ENCODE measurements around the gene NAA40. TPM values are rescaled to one million over a fixed set of nuclear protein-coding genes. Genes with fewer than 3 reads are reported as not detected.

The NAA40 gene
- total and polyA plus RNA-seq, 4 donors: 9.2 to 20.5 (median 13.8) TPM

- Histone ChIP-seq H3K27ac (ENCODE audit: low read depth in 1 of 2, low read length in 1 of 2) (no peak overlapping the region), H3K9ac (ENCODE audit: insufficient read depth in 1 of 2, low read length in 2 of 2) (no peak overlapping the region), H3K4me1 (ENCODE audit: control insufficient read depth in 5 of 5, insufficient read depth in 5 of 5, low read length in 5 of 5) (peaks cover 0 to 9% (median 6%) of the 10 kb centered on the region in 5 donors), H3K36me3 (ENCODE audit: control insufficient read depth in 4 of 4, insufficient read depth in 4 of 4, low read length in 4 of 4) (peaks cover 10 to 40% (median 26%) of the 10 kb centered on the region in 4 donors), H3K27me3 (ENCODE audit: control insufficient read depth in 3 of 3, insufficient read depth in 3 of 3, low read length in 2 of 3) (no peaks in the 10 kb centered on the region), H3K4me3 (no peak overlapping the region), H3K9me3 (ENCODE audit: control insufficient read depth in 4 of 4, insufficient read depth in 3 of 4, low read length in 3 of 4) (peaks cover 0 to under 1% (median 0%) of the 10 kb centered on the region in 4 donors)
- DNase-seq (no peak), ATAC-seq (ENCODE audit: insufficient read depth, low FRiP score) (no peak)
- WGBS, 2 donors: 94 to 95% methylated on average over 10 of the region's 10 CpGs
- TF ChIP-seq CTCF (IDR thresholded peaks at IDR 0.05; ENCODE audit: control extremely low read depth, extremely low read depth): no peak
Observed at GRCh38 chr11:63991558-63991957, 52.8 kb downstream of the NAA40 start.

GRCh38 chr11:63993100-63993499 is 54.3 kb downstream of the NAA40 start:
- H3K27ac ChIP-seq (ENCODE audit: low read depth in 1 of 2, low read length in 1 of 2): no peak overlapping the region
- no peak for ATAC-seq (ENCODE audit: insufficient read depth, low FRiP score)
- H3K9ac ChIP-seq (ENCODE audit: insufficient read depth in 1 of 2, low read length in 2 of 2): no peak overlapping the region
- H3K36me3 ChIP-seq (ENCODE audit: control insufficient read depth in 4 of 4, insufficient read depth in 4 of 4, low read length in 4 of 4): peaks cover 18 to 55% (median 29%) of the 10 kb centered on the region in 4 donors
- no peak for DNase-seq
- no peaks in the 10 kb centered on the region for H3K27me3 ChIP-seq (ENCODE audit: control insufficient read depth in 3 of 3, insufficient read depth in 3 of 3, low read length in 2 of 3)
- H3K9me3 ChIP-seq (ENCODE audit: control insufficient read depth in 4 of 4, insufficient read depth in 3 of 4, low read length in 3 of 4): peaks cover 0 to 3% (median 0%) of the 10 kb centered on the region in 4 donors
- WGBS, 2 donors: 91 to 97% methylated on average over 5 of the region's 5 CpGs
- H3K4me3 ChIP-seq: no peak overlapping the region
- no peak for TF ChIP-seq CTCF (IDR thresholded peaks at IDR 0.05; ENCODE audit: control extremely low read depth, extremely low read depth)
- peaks cover 0 to 3% (median 0%) of the 10 kb centered on the region in 5 donors for H3K4me1 ChIP-seq (ENCODE audit: control insufficient read depth in 5 of 5, insufficient read depth in 5 of 5, low read length in 5 of 5)

GRCh38 chr11:63993993-63994392 is 55.2 kb downstream of the NAA40 start:
- no peak for ATAC-seq (ENCODE audit: insufficient read depth, low FRiP score)
- no peak overlapping the region for H3K27ac ChIP-seq (ENCODE audit: low read depth in 1 of 2, low read length in 1 of 2)
- H3K9me3 ChIP-seq (ENCODE audit: control insufficient read depth in 4 of 4, insufficient read depth in 3 of 4, low read length in 3 of 4): peaks cover 0 to 3% (median 0%) of the 10 kb centered on the region in 4 donors
- TF ChIP-seq CTCF (IDR thresholded peaks at IDR 0.05; ENCODE audit: control extremely low read depth, extremely low read depth): no peak
- peaks cover 0 to 3% (median 0%) of the 10 kb centered on the region in 5 donors for H3K4me1 ChIP-seq (ENCODE audit: control insufficient read depth in 5 of 5, insufficient read depth in 5 of 5, low read length in 5 of 5)
- H3K4me3 ChIP-seq: no peak overlapping the region
- no peaks in the 10 kb centered on the region for H3K27me3 ChIP-seq (ENCODE audit: control insufficient read depth in 3 of 3, insufficient read depth in 3 of 3, low read length in 2 of 3)
- peaks cover 17 to 56% (median 25%) of the 10 kb centered on the region in 4 donors for H3K36me3 ChIP-seq (ENCODE audit: control insufficient read depth in 4 of 4, insufficient read depth in 4 of 4, low read length in 4 of 4)
- WGBS, 2 donors: 64% methylated on average over 6 of the region's 6 CpGs
- no peak overlapping the region for H3K9ac ChIP-seq (ENCODE audit: insufficient read depth in 1 of 2, low read length in 2 of 2)
- no peak for DNase-seq

GRCh38 chr11:63996512-63996911 is 57.7 kb downstream of the NAA40 start:
- Histone ChIP-seq H3K36me3 (ENCODE audit: control insufficient read depth in 4 of 4, insufficient read depth in 4 of 4, low read length in 4 of 4) (peaks cover 8 to 44% (median 17%) of the 10 kb centered on the region in 4 donors), H3K9me3 (ENCODE audit: control insufficient read depth in 4 of 4, insufficient read depth in 3 of 4, low read length in 3 of 4) (peaks cover 0 to 3% (median 0%) of the 10 kb centered on the region in 4 donors), H3K4me3 (no peak overlapping the region), H3K27me3 (ENCODE audit: control insufficient read depth in 3 of 3, insufficient read depth in 3 of 3, low read length in 2 of 3) (no peaks in the 10 kb centered on the region), H3K9ac (ENCODE audit: insufficient read depth in 1 of 2, low read length in 2 of 2) (no peak overlapping the region), H3K4me1 (ENCODE audit: control insufficient read depth in 5 of 5, insufficient read depth in 5 of 5, low read length in 5 of 5) (peaks cover under 1 to 22% (median 13%) of the 10 kb centered on the region in 5 donors), H3K27ac (ENCODE audit: low read depth in 1 of 2, low read length in 1 of 2) (no peak overlapping the region)
- no peak for ATAC-seq (ENCODE audit: insufficient read depth, low FRiP score)
- 92% methylated on average over 15 to 18 of the region's 18 CpGs for whole genome bisulfite sequencing, 2 donors
- TF ChIP-seq CTCF (IDR thresholded peaks at IDR 0.05; ENCODE audit: control extremely low read depth, extremely low read depth): no peak
- DNase-seq: no peak

All from lung (tissue), 12 donors.